IMR-90 (cell line): ENCODE data around the gene ZNF606.

Source experiments
- CTCF ChIP-seq: conservative IDR thresholded peaks from 2 replicates; pipeline ENCODE4 v1.5.1; 2012; ENCODE audit warnings: mild to moderate bottlenecking, low read depth, low read length, improper control_type of control experiment
- ELK1 ChIP-seq: fragments of 150-350 bp; IDR thresholded peaks from 2 replicates; pipeline ENCODE4 v1.6.1; 2016; ENCODE audit warnings: low read depth, mild to moderate bottlenecking, low read length, moderate library complexity, borderline replicate concordance
- FOS ChIP-seq: fragments of 150-350 bp; IDR thresholded peaks from 2 replicates; pipeline ENCODE4 v1.6.1; 2016; ENCODE audit warnings: low read depth, low read length
- MAFK ChIP-seq: IDR thresholded peaks from 2 replicates; pipeline ENCODE4 v1.6.1; 2012; ENCODE audit warnings: low read depth, low read length, improper control_type of control experiment
- MXI1 ChIP-seq: IDR thresholded peaks from 2 replicates; pipeline ENCODE4 v1.6.1; 2012; ENCODE audit warnings: low read depth, mild to moderate bottlenecking, low read length, moderate library complexity, borderline replicate concordance

GRCh38 chr19:58040751-58041525 is 38.3 kb upstream of the ZNF606 start:
- TF ChIP-seq CTCF (no peak), FOS (no peak), MXI1 (no peak), ELK1 (no peak), MAFK (no peak)
